Pancreas (tissue), 10 donors: ENCODE data around the gene SLC19A1. TPM values are rescaled to one million over a fixed set of nuclear protein-coding genes. Genes with fewer than 3 reads are reported as not detected.
"Not testable (repeated sequence)": the region's sequence is repeated elsewhere in the genome, so short reads cannot be mapped to it uniquely, and the experiment has no call there.

Experiments used
- ATAC-seq, 4 donors: fragments of 200-7000 bp; cut with Tn5 transposase; one replicate each; pipeline versions ENCODE4 v1.8.0 to v1.9.1; 2020; ENCODE audit warnings: mild to moderate bottlenecking in 4 of 4, moderate library complexity in 4 of 4
- DNase-seq, 6 donors: peaks; one replicate each; pipeline ENCODE4 v3.0.0-alpha.2; 2020
- FAIRE-seq: peaks from 2 replicates; lab custom pipeline; 2012; peaks lifted over from hg19 to GRCh38; lab: Jason Lieb, UNC
- H3K27ac ChIP-seq, 4 donors: fragments of 200-600 bp; sonication (generic); 1 replicate in 3 of 4; 2 replicates in 1 of 4; pipeline versions ENCODE4 v1.5.0 to v1.8.0; 2020
- H3K27me3 ChIP-seq, 4 donors: fragments of 200-600 bp; one replicate each; pipeline ENCODE4 v1.8.0; 2021
- H3K36me3 ChIP-seq, 3 donors: fragments of 200-600 bp; sonication (generic) in 1 of 3; one replicate each; pipeline versions ENCODE4 v1.5.0 to v1.8.0; 2020 to 2021
- H3K4me1 ChIP-seq, 3 donors: fragments of 200-600 bp; one replicate each; pipeline ENCODE4 v1.8.0; 2021
- H3K4me3 ChIP-seq, 4 donors: fragments of 200-600 bp; sonication (generic) in 2 of 4; one replicate each; pipeline versions ENCODE4 v1.5.0 to v1.8.0; 2020 to 2021
- H3K9me3 ChIP-seq, 4 donors: fragments of 200-600 bp; one replicate each; pipeline ENCODE4 v1.8.0; 2021
- WGBS, 2 donors: extraction: QIAGEN DNeasy Blood & Tissue Kit; methylation state at CpG; one replicate each; pipeline ENCODE4 v1.1.7; 2013; 5-methylcytosine and 5-hydroxymethylcytosine counted together
- intact Hi-C, 3 donors: fragments of 100-400 bp; cut with DNase I; formaldehyde crosslinking; loops; one replicate each; pipeline versions ENCODE4 v1.11.1 to v1.14.2; 2022
- polyA plus RNA-seq, 2 donors: library from polyadenylated mRNA; stranded (reverse); fragments of 200-250 nt; gene quantifications; one replicate each; pipeline ENCODE4 v1.2.3, GENCODE V29; 2013
- total RNA-seq, 6 donors: library from RNA; stranded (reverse); fragmentation: NEBNext Ultra II Directional in 4 of 6; extraction: Animal tissue kit (Norgen Biotek cat#: 25700) in 4 of 6; gene quantifications; one replicate each; pipeline versions ENCODE4 v1.2.1 to v1.2.4, GENCODE V29; 2021 to 2023
- TF ChIP-seq, protein P1 (sequence below), 4 donors: fragments of 200-600 bp; sonication (generic) in 3 of 4; IDR thresholded peaks; one replicate each; pipeline versions ENCODE4 v1.5.0 to v1.8.0; 2021; ENCODE audit warnings: antibody characterized with exemption in 4 of 4
- donor health status: healthy with polysubstance abuse.
- donor health status: DM: no; HTN: no; CAD: no; lungs with moderate emphysema.
- donor health status: DM: no; HTN: no; CAD: no.
- donor health status: control.
- donor health status: control.
- donor health status: Bipolar disorder and iron deficiency.
- donor health status: DM: yes; HTN: yes; CAD: no.
- donor health status: DM: no; HTN: no; CAD: no.
- donor health status: DM: no; HTN: no; CAD: no.
- donor health status: DM: yes; HTN: yes; CAD: no.

SLC19A1 gene
- total and polyA plus RNA-seq, 8 donors, result 4.4 to 11.2 (median 5.4) TPM

DNA sequence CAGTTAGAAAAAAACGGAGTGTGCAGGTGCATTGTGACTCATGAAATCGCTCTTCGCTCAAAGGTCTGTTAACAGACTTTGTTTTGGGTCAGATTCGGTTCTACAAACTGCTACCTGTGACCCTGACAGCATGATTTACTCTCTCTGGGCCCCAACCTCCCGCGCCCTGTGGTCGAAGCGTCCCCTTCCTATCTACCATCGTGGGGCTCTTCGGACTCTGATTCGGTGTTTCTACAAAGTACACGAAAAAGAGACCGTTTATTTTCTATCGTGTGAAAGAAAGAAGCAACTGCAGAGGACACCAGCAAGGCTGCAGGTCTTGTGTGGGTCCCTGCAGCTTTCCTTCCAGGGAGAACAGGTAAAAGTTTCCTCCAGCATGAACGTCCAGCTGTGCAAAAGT is 29.4 kb upstream of the SLC19A1 start:
- ATAC-seq, result no peak
- no peak overlapping the region for H3K4me3 ChIP-seq
- TF ChIP-seq, protein P1, sequence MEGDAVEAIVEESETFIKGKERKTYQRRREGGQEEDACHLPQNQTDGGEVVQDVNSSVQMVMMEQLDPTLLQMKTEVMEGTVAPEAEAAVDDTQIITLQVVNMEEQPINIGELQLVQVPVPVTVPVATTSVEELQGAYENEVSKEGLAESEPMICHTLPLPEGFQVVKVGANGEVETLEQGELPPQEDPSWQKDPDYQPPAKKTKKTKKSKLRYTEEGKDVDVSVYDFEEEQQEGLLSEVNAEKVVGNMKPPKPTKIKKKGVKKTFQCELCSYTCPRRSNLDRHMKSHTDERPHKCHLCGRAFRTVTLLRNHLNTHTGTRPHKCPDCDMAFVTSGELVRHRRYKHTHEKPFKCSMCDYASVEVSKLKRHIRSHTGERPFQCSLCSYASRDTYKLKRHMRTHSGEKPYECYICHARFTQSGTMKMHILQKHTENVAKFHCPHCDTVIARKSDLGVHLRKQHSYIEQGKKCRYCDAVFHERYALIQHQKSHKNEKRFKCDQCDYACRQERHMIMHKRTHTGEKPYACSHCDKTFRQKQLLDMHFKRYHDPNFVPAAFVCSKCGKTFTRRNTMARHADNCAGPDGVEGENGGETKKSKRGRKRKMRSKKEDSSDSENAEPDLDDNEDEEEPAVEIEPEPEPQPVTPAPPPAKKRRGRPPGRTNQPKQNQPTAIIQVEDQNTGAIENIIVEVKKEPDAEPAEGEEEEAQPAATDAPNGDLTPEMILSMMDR (IDR thresholded peaks at IDR 0.05), result no peak
- no peak for DNase-seq
- H3K27ac ChIP-seq, result no peak overlapping the region
- 50 to 53% methylated on average over 15 of the region's 15 CpGs for WGBS, 2 donors
- FAIRE-seq, result no peak
- H3K27me3 ChIP-seq, result no peaks in the 10 kb centered on the region
- H3K36me3 ChIP-seq, result no peaks in the 10 kb centered on the region
- no peaks in the 10 kb centered on the region for H3K4me1 ChIP-seq
- intact Hi-C loops, result no loop called here
- H3K9me3 ChIP-seq, result no peaks in the 10 kb centered on the region

DNA sequence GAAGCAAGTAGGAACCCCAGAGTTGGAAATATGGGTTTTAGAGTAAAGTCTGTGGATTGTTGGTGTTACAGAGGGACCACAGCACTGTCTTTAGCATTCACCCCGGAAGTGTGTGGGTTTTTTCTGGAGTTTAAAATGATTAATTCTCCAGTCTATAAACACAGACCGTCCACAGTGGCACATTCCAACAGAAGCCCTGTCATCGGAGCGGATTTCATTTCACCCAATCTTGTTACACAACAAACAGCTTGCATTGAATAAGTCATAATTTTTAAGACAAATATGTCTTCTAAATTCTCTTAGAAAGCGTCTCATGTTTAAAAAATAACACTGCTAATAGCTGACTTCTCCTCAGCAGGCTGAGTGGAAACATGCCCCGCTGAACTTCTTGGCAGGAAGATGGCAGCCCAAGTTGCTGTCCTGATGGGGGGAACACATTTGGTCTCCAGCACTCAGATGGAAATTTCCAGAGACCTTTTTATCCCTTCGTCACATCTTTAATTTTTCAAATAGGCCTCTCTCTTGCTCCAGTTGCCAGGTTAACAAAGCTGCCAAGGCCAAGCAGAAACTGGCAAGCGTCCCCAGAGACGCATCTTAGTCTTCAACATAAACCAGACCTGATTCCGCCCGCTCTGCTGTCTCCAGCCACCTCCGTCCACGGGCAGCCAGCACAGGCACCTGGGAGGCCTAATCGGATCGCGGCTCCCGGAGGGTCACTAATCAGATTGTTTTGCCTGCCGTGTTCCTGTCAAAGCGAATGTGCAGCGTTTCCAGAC is 28.8 kb upstream of the SLC19A1 start:
- no peak overlapping the region for H3K4me3 ChIP-seq
- no peaks in the 10 kb centered on the region for H3K9me3 ChIP-seq
- TF ChIP-seq, protein P1 (IDR thresholded peaks at IDR 0.05), result no peak
- ATAC-seq (no peak), FAIRE-seq (no peak), DNase-seq (no peak)
- no peaks in the 10 kb centered on the region for H3K27me3 ChIP-seq
- 44 to 48% methylated on average over 20 of the region's 20 CpGs for WGBS, 2 donors
- H3K27ac ChIP-seq, result no peak overlapping the region
- intact Hi-C loops, result no loop called here
- no peaks in the 10 kb centered on the region for H3K36me3 ChIP-seq
- no peaks in the 10 kb centered on the region for H3K4me1 ChIP-seq

- intact Hi-C loops, result no loop called here
- no peak overlapping the region for H3K27ac ChIP-seq
- no peaks in the 10 kb centered on the region for H3K36me3 ChIP-seq
- H3K9me3 ChIP-seq, result no peaks in the 10 kb centered on the region
- H3K4me1 ChIP-seq, result no peaks in the 10 kb centered on the region
- ATAC-seq (no peak), FAIRE-seq (no peak), DNase-seq (no peak)
- TF ChIP-seq, protein P1 (IDR thresholded peaks at IDR 0.05), result no peak
- peaks cover 0 to 4% (median 0%) of the 10 kb centered on the region in 4 donors for H3K27me3 ChIP-seq
- H3K4me3 ChIP-seq, result no peak overlapping the region
- 70 to 82% methylated on average over 7 of the region's 7 CpGs for WGBS, 2 donors
Measured at GRCh38 chr21:45570071-45570470, 27.8 kb upstream of the SLC19A1 start.

GRCh38 chr21:45568383-45568782 is 26.1 kb upstream of the SLC19A1 start:
- WGBS, 2 donors, result 66 to 84% methylated on average over 3 of the region's 3 CpGs
- ATAC-seq (no peak), DNase-seq (no peak), FAIRE-seq (no peak)
- no peaks in the 10 kb centered on the region for H3K36me3 ChIP-seq
- H3K27ac ChIP-seq, result no peak overlapping the region
- H3K4me1 ChIP-seq, result no peaks in the 10 kb centered on the region
- no peaks in the 10 kb centered on the region for H3K9me3 ChIP-seq
- H3K27me3 ChIP-seq, result peaks cover 0 to 6% (median 0%) of the 10 kb centered on the region in 4 donors
- TF ChIP-seq, protein P1 (IDR thresholded peaks at IDR 0.05), result no peak
- intact Hi-C loops, result no loop called here
- no peak overlapping the region for H3K4me3 ChIP-seq

- FAIRE-seq, H3K36me3 ChIP-seq, ATAC-seq, H3K27me3 ChIP-seq, H3K27ac ChIP-seq, intact Hi-C loops, H3K4me3 ChIP-seq, H3K9me3 ChIP-seq, DNase-seq, H3K4me1 ChIP-seq: not testable (repeated sequence)
- WGBS, 2 donors, result 79 to 87% methylated on average over 11 of the region's 11 CpGs
Measured at GRCh38 chr21:45564137-45564536, 21.9 kb upstream of the SLC19A1 start.
